ENCODE measurements around the gene GFOD2.

The GFOD2 gene

DNA sequence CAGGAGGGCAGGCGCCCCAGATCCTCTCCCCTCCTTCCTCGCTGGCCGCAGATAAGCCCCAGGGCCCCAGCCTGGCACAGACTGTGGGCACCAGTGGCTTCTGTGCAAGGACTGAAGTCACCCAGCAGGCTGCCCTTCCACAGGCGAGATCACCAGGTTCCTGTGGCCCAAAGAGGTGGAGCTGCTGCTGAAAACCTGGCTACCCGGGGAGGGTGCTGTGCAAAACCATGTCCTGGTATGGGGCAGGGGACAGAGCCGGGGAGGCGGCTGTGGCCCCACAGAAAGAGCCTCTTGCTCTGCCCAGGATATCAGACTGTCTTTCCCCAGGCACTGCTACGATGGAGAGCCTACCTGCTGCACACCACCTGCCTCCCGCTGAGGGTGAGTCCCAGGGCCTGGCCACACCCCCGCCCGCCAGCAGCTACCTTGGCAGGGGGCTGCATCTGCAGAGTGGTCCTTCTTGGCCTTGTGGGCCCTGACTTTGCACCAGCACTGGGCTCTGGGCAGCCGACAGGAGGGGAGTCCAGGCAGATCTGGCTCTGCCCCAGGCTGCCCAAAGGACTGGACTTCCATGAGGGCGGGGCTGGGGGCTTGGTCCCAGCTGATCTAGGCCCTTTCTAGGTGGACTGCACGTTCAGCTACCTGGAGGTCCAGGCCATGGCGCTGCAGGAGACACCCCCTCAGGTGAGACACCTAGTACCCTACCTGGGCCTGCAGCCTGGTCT is 73.6 kb downstream of the GFOD2 start:
- no peak for DNase-seq (ENCODE audit: low read depth in 1 of 2, low spot score in 1 of 2)

GRCh38 chr16:67644038-67644437 is 75.1 kb downstream of the GFOD2 start:
- DNase-seq (ENCODE audit: low read depth in 1 of 2, low spot score in 1 of 2) = no peak

DNA sequence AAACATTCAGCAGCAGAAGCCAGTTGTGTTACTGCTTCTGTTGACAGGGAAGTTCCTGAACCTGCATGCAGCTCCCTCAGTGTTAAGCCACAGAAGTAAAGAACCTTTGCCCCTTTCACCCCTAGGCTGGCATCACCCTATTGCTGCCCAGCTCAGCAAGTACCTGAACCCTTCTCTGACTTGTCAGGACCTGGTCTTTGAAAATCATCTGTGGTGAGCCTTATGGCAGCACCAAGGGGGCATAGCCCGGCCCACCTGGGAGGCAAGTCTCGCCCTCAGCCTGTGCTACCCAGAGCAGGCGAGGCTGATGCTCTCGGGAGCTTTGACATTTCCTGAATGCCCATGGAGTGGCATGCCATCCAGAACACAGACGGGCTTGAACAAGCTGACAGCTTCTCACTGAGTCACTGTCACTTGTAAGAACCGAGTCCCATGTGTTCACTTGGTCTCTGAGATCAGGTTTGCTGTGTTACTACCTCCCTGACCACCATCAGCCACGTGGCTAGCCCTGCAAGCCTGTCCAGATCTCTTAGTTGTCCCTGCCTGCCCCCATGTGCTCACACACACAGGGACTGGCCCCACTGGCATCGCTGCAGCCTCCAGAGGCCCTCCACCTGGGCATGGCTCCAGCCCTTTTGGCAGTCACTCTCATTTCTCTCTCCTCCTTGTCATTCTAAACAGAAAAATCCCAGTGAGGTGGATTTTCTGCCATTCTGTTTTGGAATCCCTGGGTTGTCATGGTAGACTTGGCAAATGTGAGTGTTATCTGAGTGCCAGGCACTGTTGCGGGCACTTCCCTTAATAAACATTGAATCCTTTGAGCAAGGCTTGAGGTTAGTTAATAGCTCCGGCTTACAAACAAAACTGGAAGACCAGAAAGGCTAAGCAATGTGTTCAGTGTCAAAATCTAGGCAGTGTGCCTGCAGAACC is 77.1 kb downstream of the GFOD2 start:
- no peak for DNase-seq (ENCODE audit: low read depth in 1 of 2, low spot score in 1 of 2)

DNA sequence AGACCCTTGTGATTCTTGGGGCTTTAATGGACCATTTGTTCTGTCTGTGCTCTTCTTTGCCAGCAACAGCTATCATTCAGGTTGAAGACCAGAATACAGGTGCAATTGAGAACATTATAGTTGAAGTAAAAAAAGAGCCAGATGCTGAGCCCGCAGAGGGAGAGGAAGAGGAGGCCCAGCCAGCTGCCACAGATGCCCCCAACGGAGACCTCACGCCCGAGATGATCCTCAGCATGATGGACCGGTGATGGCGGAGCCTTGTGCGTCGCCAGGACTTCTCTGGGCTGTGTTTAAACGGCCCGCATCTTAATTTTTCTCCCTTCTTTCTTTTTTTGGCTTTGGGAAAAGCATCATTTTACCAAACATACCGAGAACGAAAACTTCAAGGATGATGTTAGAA is 81.5 kb downstream of the GFOD2 start:
- DNase-seq (ENCODE audit: low read depth in 1 of 2, low spot score in 1 of 2) = no peak

DNA sequence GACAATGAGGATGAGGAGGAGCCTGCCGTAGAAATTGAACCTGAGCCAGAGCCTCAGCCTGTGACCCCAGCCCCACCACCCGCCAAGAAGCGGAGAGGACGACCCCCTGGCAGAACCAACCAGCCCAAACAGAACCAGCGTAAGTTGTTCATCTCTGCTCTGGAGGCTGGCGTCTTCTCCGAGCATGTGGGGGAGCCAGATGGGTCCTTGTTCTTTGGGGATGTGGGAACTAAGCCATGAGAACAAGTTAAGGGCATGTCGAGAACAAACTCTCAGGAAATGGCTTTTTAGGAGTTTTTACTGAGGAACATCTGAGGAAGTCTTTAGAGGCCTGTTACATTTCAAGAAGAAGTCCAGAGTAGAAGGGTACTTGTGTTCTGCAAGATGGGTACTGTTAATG is 82.4 kb downstream of the GFOD2 start:
- no peak for DNase-seq (ENCODE audit: low read depth in 1 of 2, low spot score in 1 of 2)

DNA sequence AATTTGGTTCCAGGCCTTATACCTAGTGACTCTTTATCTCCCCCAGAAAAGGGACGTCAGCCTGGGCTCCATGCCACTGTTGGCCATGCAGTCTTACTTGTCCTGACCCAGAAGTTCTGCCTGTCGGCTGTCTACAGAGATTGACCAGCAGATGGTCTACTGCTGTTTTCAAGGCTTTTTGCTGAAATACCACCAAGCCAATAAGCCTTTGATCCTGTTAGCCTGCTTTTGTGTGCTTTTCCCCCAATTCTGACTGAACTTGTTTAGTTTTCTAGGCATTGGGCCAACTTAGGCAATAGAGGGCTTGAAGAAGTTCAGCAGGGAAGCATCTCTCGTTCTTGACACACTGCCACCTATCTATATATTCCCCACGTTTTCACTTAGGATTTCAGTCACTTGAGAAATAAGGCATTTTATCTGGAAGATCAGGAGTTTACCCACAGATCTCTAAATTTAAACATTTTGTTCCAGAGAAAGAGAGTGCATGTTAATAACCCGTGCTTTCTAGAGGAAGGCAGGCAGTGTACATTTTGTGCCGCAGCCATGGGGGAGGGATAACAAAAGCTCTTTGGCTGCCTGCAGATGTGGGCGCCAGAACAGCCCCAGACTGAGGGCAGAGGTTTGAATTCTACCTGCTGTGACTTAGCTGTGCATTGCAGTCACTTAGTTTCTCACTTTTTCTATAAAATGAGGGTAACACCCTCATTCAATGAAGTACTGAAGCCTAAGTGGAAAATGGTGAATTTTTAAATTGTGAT is 86.5 kb downstream of the GFOD2 start:
- no peak for DNase-seq (ENCODE audit: low read depth in 1 of 2, low spot score in 1 of 2)

DNA sequence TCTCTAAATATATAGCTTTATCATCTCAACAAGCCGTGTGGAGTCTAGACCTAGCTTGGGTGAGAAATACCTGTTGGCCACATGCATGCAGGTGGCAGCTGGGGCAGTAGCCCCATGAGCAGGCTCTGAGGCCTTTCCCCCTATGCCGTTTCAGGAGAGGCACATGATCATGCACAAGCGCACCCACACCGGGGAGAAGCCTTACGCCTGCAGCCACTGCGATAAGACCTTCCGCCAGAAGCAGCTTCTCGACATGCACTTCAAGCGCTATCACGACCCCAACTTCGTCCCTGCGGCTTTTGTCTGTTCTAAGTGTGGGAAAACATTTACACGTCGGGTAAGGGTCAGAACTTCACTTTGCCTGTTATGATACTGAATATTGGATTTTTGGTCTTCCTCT is 90.9 kb downstream of the GFOD2 start:
- no peak for DNase-seq (ENCODE audit: low read depth in 1 of 2, low spot score in 1 of 2)

All from stimulated activated CD4-positive, alpha-beta T cell treated with anti-CD3 and anti-CD28 coated beads, Interleukin-15, amount 100 ng/mL, for 1 hour (primary cell).